HepG2 (cell line): ENCODE measurements around the gene HAUS1. TPM values are rescaled to one million over a fixed set of nuclear protein-coding genes. Genes with fewer than 3 reads are reported as not detected.

Experiments
- ATAC-seq: fragments of 200-7000 bp; cut with Tn5 transposase; 3 replicates; pipeline ENCODE4 v1.9.1; 2020; ENCODE audit warnings: mild to moderate bottlenecking, moderate library complexity
- BruUV-seq: library from RNA; stranded (reverse); fragments of 400-500 nt; replicated peaks from 2 replicates; lab custom pipeline; 2021; lab: Mats Ljungman, UMichigan
- CTCF ChIA-PET: fragments of 300-600 bp; formaldehyde crosslinking; extraction: SDS; loops from one replicate; lab custom pipeline; 2021; ENCODE audit warnings: low total read pairs, inconsistent platforms, low intra/inter-chr PET ratio; lab: Yijun Ruan, JAX
- POLR2A ChIA-PET: fragments of 350-600 bp; sonication (Branson Sonifier 250); formaldehyde crosslinking; loops from one replicate; lab custom pipeline; 2020; ENCODE audit warnings: antibody characterized with exemption, inconsistent platforms; lab: Yijun Ruan, JAX
- DNase-seq: peaks from one replicate; pipeline ENCODE4 v3.0.0-alpha.2; 2015; ENCODE audit warnings: low spot score
- FAIRE-seq: peaks from 3 replicates; lab custom pipeline; 2011; peaks lifted over from hg19 to GRCh38; lab: Jason Lieb, UNC
- H2AFZ ChIP-seq: one replicate; pipeline ENCODE4 v1.6.1; 2011; ENCODE audit warnings: low read length, inconsistent platforms
- H3K27ac ChIP-seq: fragments of 300-600 bp; 3 replicates; pipeline ENCODE4 v1.8.0; 2011; ENCODE audit warnings: mixed run types, mild to moderate bottlenecking, mixed read lengths, low read length, inconsistent platforms; ENCODE audit not compliant: insufficient read depth; ENCODE audit errors: extremely low read length
- H3K27me3 ChIP-seq, 2 experiments: fragments of 200-600 bp in 1 of 2; 2 replicates in 1 of 2; 3 replicates in 1 of 2; pipeline versions ENCODE4 v1.6.0 to v1.8.0; 2011; ENCODE audit warnings: low read length in 2 of 2, mild to moderate bottlenecking in 2 of 2, moderate library complexity in 2 of 2, inconsistent platforms in 1 of 2; ENCODE audit not compliant: insufficient read depth in 2 of 2, control insufficient read depth in 1 of 2
- H3K36me3 ChIP-seq, 2 experiments: fragments of 200-600 bp in 1 of 2; replicated peaks in 1 of 2; 2 replicates in 1 of 2; 3 replicates in 1 of 2; pipeline versions ENCODE4 v1.5.1 to v1.8.0; 2011; ENCODE audit warnings: low read length in 2 of 2, inconsistent platforms in 1 of 2; ENCODE audit not compliant: insufficient read depth in 2 of 2, control insufficient read depth in 1 of 2
- H3K4me1 ChIP-seq: 2 replicates; pipeline ENCODE4 v1.5.1; 2012; ENCODE audit warnings: low read length, inconsistent platforms; ENCODE audit not compliant: insufficient read depth
- H3K4me2 ChIP-seq: 2 replicates; pipeline ENCODE4 v1.6.0; 2011; ENCODE audit warnings: low read depth, low read length, inconsistent platforms
- H3K4me3 ChIP-seq, 3 experiments: fragments of 200-600 bp in 1 of 3; sonication (generic), shearing (Covaris generic) in 1 of 3; replicated peaks in 1 of 3; 2 replicates each; pipeline ENCODE4 v1.5.1; 2011 to 2016; ENCODE audit warnings: low read length in 3 of 3, inconsistent platforms in 2 of 3, low read depth in 2 of 3, mild to moderate bottlenecking in 2 of 3, control low read depth in 1 of 3, mixed read lengths in 1 of 3; ENCODE audit not compliant: insufficient read depth in 1 of 3
- H3K79me2 ChIP-seq: one replicate; pipeline ENCODE4 v1.6.1; 2011; ENCODE audit warnings: low read length, inconsistent platforms; ENCODE audit not compliant: insufficient read depth
- H3K9ac ChIP-seq: 2 replicates; pipeline ENCODE4 v1.6.0; 2011; ENCODE audit warnings: mild to moderate bottlenecking, low read depth, low read length, inconsistent platforms; ENCODE audit not compliant: insufficient read depth
- H3K9me3 ChIP-seq: 2 replicates; pipeline ENCODE4 v1.5.1; 2012; ENCODE audit warnings: mild to moderate bottlenecking, low read length
- H4K20me1 ChIP-seq: 2 replicates; pipeline ENCODE4 v1.6.0; 2011; ENCODE audit warnings: inconsistent platforms, mild to moderate bottlenecking, low read length, moderate library complexity; ENCODE audit not compliant: insufficient read depth
- ARID3A ChIP-seq: IDR thresholded peaks from 2 replicates; pipeline ENCODE4 v1.6.1; 2012; ENCODE audit warnings: low read depth, low read length, improper control_type of control experiment
- CEBPG ChIP-seq: IDR thresholded peaks from 2 replicates; pipeline ENCODE4 v1.6.1; 2016
- ISL2 ChIP-seq: sonication (generic); formaldehyde crosslinking; IDR thresholded peaks from 2 replicates; pipeline ENCODE4 v1.5.0; 2020; ENCODE audit warnings: missing genetic modification reagents
- PAWR ChIP-seq: sonication (generic); formaldehyde crosslinking; IDR thresholded peaks from 2 replicates; pipeline ENCODE4 v1.4.0; 2020; ENCODE audit warnings: missing genetic modification reagents, mild to moderate bottlenecking, borderline replicate concordance
- PHF8 ChIP-seq: sonication (generic); formaldehyde crosslinking; IDR thresholded peaks from 2 replicates; pipeline ENCODE4 v1.5.0; 2020; ENCODE audit warnings: missing genetic modification reagents
- TCF7 ChIP-seq: sonication (generic); IDR thresholded peaks from 2 replicates; pipeline ENCODE4 v1.6.1; 2016; ENCODE audit warnings: antibody characterized with exemption, low read depth
- ZBTB40 ChIP-seq, 2 experiments: fragments of 450-650 bp in 1 of 2; sonication (generic) in 1 of 2; formaldehyde crosslinking in 1 of 2; IDR thresholded peaks; 2 replicates each; pipeline versions ENCODE4 v1.6.1 to v1.8.0; 2016 to 2022; ENCODE audit warnings: antibody characterized with exemption in 1 of 2, mild to moderate bottlenecking in 1 of 2, missing genetic modification reagents in 1 of 2
- ZNF101 ChIP-seq: sonication (generic); formaldehyde crosslinking; IDR thresholded peaks from 2 replicates; pipeline ENCODE4 v1.4.0; 2020; ENCODE audit warnings: mild to moderate bottlenecking, low read depth, missing genetic modification reagents, borderline replicate concordance
- ZNF121 ChIP-seq: sonication (generic); formaldehyde crosslinking; IDR thresholded peaks from 2 replicates; pipeline ENCODE4 v1.5.0; 2020; ENCODE audit warnings: mild to moderate bottlenecking, missing genetic modification reagents
- ZNF20 ChIP-seq: sonication (generic); formaldehyde crosslinking; IDR thresholded peaks from 2 replicates; pipeline ENCODE4 v1.4.0; 2020; ENCODE audit warnings: mild to moderate bottlenecking, moderate library complexity, missing genetic modification reagents
- ZNF256 ChIP-seq: sonication (generic); formaldehyde crosslinking; conservative IDR thresholded peaks from 2 replicates; pipeline ENCODE4 v1.4.0; 2020; ENCODE audit warnings: missing genetic modification reagents
- ZNF558 ChIP-seq: sonication (generic); formaldehyde crosslinking; IDR thresholded peaks from 2 replicates; pipeline ENCODE4 v1.9.0; 2022; ENCODE audit warnings: mild to moderate bottlenecking, missing genetic modification reagents, borderline replicate concordance
- ZNF746 ChIP-seq: sonication (generic); formaldehyde crosslinking; IDR thresholded peaks from 2 replicates; pipeline ENCODE4 v1.8.0; 2022; ENCODE audit warnings: mild to moderate bottlenecking, missing genetic modification reagents
- ZNF879 ChIP-seq: sonication (generic); formaldehyde crosslinking; IDR thresholded peaks from 2 replicates; pipeline ENCODE4 v1.8.1; 2023; ENCODE audit warnings: missing genetic modification reagents
- WGBS: methylation state at CpG from one replicate; pipeline ENCODE4 v1.1.6; 2017; ENCODE audit warnings: low lambda C conversion rate; 5-methylcytosine and 5-hydroxymethylcytosine counted together
- in situ Hi-C: cut with HindIII; loops from 2 replicates; pipeline ENCODE4 v1.10.0; 2017; ENCODE audit warnings: low pct_unique_long_range_greater_than_20kb; ENCODE audit not compliant: extremely low pct_ligation_motif_present
- intact Hi-C: fragments of 100-400 bp; cut with micrococcal nuclease; formaldehyde crosslinking; loops from one replicate; pipeline ENCODE4 v1.10.0; 2022; ENCODE audit not compliant: unreplicated experiment
- polyA plus RNA-seq, 8 experiments: library from polyadenylated mRNA; depleted of rRNA in 3 of 8; stranded (reverse) in 7 of 8; unstranded in 1 of 8; fragments of >200 nt; fragmentation: Illumina TruSeq in 4 of 8; extraction: Trizol in 4 of 8; gene quantifications; 2 replicates each; pipeline versions ENCODE4 v1.2.1 to v1.2.3, GENCODE V29; 2011 to 2016; ENCODE audit warnings: low read depth in 4 of 8, missing spikeins in 1 of 8, mixed read lengths in 1 of 8; ENCODE audit not compliant: insufficient read depth in 1 of 8
- total RNA-seq, 5 experiments: library from RNA; depleted of rRNA; stranded (reverse); fragments of >200 nt; fragmentation: Illumina TruSeq; extraction: Trizol; gene quantifications; 2 replicates each; pipeline ENCODE4 v1.2.3, GENCODE V29; 2016; ENCODE audit warnings: low read depth in 1 of 5

The HAUS1 gene
- total and polyA plus RNA-seq, 2 of the 13 experiments (the other 11 are each of a cell fraction or from before 2014, with no cell fraction given), result 20.6 to 59.2 TPM

- no peak overlapping the region for H3K4me3 ChIP-seq
- BruUV-seq, result no TSS peak
- FAIRE-seq (no peak), ATAC-seq (no peak), DNase-seq (no peak)
- H3K79me2 ChIP-seq, result no peaks in the 10 kb centered on the region
- no peak overlapping the region for H3K27ac ChIP-seq
- ChIA-PET POLR2A (no interaction called here), CTCF (no interaction called here)
- H3K36me3 ChIP-seq, result no peaks in the 10 kb centered on the region
- H4K20me1 ChIP-seq, result no peaks in the 10 kb centered on the region
- WGBS, result 100% methylated on average over 1 of the region's 1 CpG
- no peaks in the 10 kb centered on the region for H3K27me3 ChIP-seq
- H3K9ac ChIP-seq, result no peak overlapping the region
- no peak overlapping the region for H2AFZ ChIP-seq
- H3K4me1 ChIP-seq, result no peaks in the 10 kb centered on the region
- intact Hi-C loops, result no loop called here
- no peak overlapping the region for H3K4me2 ChIP-seq
- H3K9me3 ChIP-seq, result no peaks in the 10 kb centered on the region
- in situ Hi-C loops, result no loop called here
- TF ChIP-seq ISL2 (no peak), ZNF879 (no peak), ZBTB40 (IDR thresholded peaks at IDR 0.05) (no peak), ZBTB40 (CRISPR knock-in tag; IDR thresholded peaks at IDR 0.05) (no peak), TCF7 (no peak), ZNF121 (CRISPR knock-in tag) (no peak), PAWR (CRISPR knock-in tag) (no peak), ARID3A (no peak), ZNF20 (CRISPR knock-in tag) (no peak), ZNF101 (CRISPR knock-in tag) (no peak), CEBPG (no peak), ZNF746 (CRISPR knock-in tag) (no peak), PHF8 (CRISPR knock-in tag) (no peak), ZNF256 (CRISPR knock-in tag) (no peak), ZNF558 (CRISPR knock-in tag) (no peak)
Observed at GRCh38 chr18:46113751-46114150, 9.6 kb downstream of the HAUS1 start.
